HepG2 (cell line): ENCODE measurements around the gene ASXL1. TPM values are rescaled to one million over a fixed set of nuclear protein-coding genes. Genes with fewer than 3 reads are reported as not detected.

Source experiments
- FOXA1 ChIP-seq, 2 experiments: fragments of 450-650 bp in 1 of 2; sonication (generic) in 1 of 2; formaldehyde crosslinking in 1 of 2; IDR thresholded peaks; 2 replicates each; pipeline versions ENCODE4 v1.4.0 to v1.6.1; 2016 to 2020; ENCODE audit warnings: missing genetic modification reagents in 1 of 2
- FOXP4 ChIP-seq: sonication (generic); formaldehyde crosslinking; IDR thresholded peaks from 2 replicates; pipeline ENCODE4 v1.4.0; 2020; ENCODE audit warnings: missing genetic modification reagents
- HNF1A ChIP-seq, 2 experiments: sonication (generic) in 1 of 2; formaldehyde crosslinking in 1 of 2; IDR thresholded peaks; 2 replicates each; pipeline versions ENCODE4 v1.4.0 to v1.6.1; 2016 to 2020; ENCODE audit warnings: borderline replicate concordance in 1 of 2, low read depth in 1 of 2, mild to moderate bottlenecking in 1 of 2, missing genetic modification reagents in 1 of 2
- HNF4A ChIP-seq: sonication (generic); formaldehyde crosslinking; IDR thresholded peaks from 2 replicates; pipeline ENCODE4 v1.4.0; 2020; ENCODE audit warnings: missing genetic modification reagents
- LCORL ChIP-seq, 2 experiments: fragments of 450-650 bp in 1 of 2; sonication (generic) in 1 of 2; formaldehyde crosslinking in 1 of 2; IDR thresholded peaks; 2 replicates each; pipeline versions ENCODE4 v1.5.0 to v1.6.1; 2017 to 2020; ENCODE audit warnings: antibody characterized with exemption in 1 of 2, missing genetic modification reagents in 1 of 2
- MEF2D ChIP-seq: sonication (generic); formaldehyde crosslinking; IDR thresholded peaks from 2 replicates; pipeline ENCODE4 v1.5.1; 2020; ENCODE audit warnings: mild to moderate bottlenecking, missing genetic modification reagents
- PRDM10 ChIP-seq: sonication (generic); formaldehyde crosslinking; IDR thresholded peaks from 2 replicates; pipeline ENCODE4 v1.4.0; 2020; ENCODE audit warnings: low read depth, missing genetic modification reagents
- RXRA ChIP-seq: sonication (generic); formaldehyde crosslinking; IDR thresholded peaks from 2 replicates; pipeline ENCODE4 v1.5.1; 2020; ENCODE audit warnings: missing genetic modification reagents
- STAT5B ChIP-seq: sonication (generic); formaldehyde crosslinking; IDR thresholded peaks from 2 replicates; pipeline ENCODE4 v1.4.0; 2020; ENCODE audit warnings: missing genetic modification reagents
- ZBTB44 ChIP-seq: sonication (generic); formaldehyde crosslinking; IDR thresholded peaks from 2 replicates; pipeline ENCODE4 v1.4.0; 2020; ENCODE audit warnings: missing genetic modification reagents
- ZFP36L1 ChIP-seq: sonication (generic); formaldehyde crosslinking; IDR thresholded peaks from 2 replicates; pipeline ENCODE4 v1.8.0; 2022; ENCODE audit warnings: mild to moderate bottlenecking, missing genetic modification reagents, moderate library complexity
- ZNF737 ChIP-seq: sonication (generic); formaldehyde crosslinking; IDR thresholded peaks from 2 replicates; pipeline ENCODE4 v1.5.0; 2020; ENCODE audit warnings: missing genetic modification reagents, mild to moderate bottlenecking, borderline replicate concordance
- ZNF784 ChIP-seq: sonication (generic); formaldehyde crosslinking; IDR thresholded peaks from 2 replicates; pipeline ENCODE4 v1.5.1; 2020; ENCODE audit warnings: missing genetic modification reagents, mild to moderate bottlenecking, borderline replicate concordance
- ZSCAN30 ChIP-seq: sonication (generic); formaldehyde crosslinking; IDR thresholded peaks from 2 replicates; pipeline ENCODE4 v1.5.0; 2020; ENCODE audit warnings: mild to moderate bottlenecking, missing genetic modification reagents
- polyA plus RNA-seq, 8 experiments: library from polyadenylated mRNA; depleted of rRNA in 3 of 8; stranded (reverse) in 7 of 8; unstranded in 1 of 8; fragments of >200 nt; fragmentation: Illumina TruSeq in 4 of 8; extraction: Trizol in 4 of 8; gene quantifications; 2 replicates each; pipeline versions ENCODE4 v1.2.1 to v1.2.3, GENCODE V29; 2011 to 2016; ENCODE audit warnings: low read depth in 4 of 8, missing spikeins in 1 of 8, mixed read lengths in 1 of 8; ENCODE audit not compliant: insufficient read depth in 1 of 8
- total RNA-seq, 5 experiments: library from RNA; depleted of rRNA; stranded (reverse); fragments of >200 nt; fragmentation: Illumina TruSeq; extraction: Trizol; gene quantifications; 2 replicates each; pipeline ENCODE4 v1.2.3, GENCODE V29; 2016; ENCODE audit warnings: low read depth in 1 of 5

Gene ASXL1
- total and polyA plus RNA-seq, 2 of the 13 experiments (the other 11 are each of a cell fraction or from before 2014, with no cell fraction given) = 62.1 to 74.8 TPM

- TF ChIP-seq FOXP4 (CRISPR knock-in tag) (peak; percentile 97), RXRA (CRISPR knock-in tag) (peak; percentile 44; the same call in 1 of the 2 replicates), HNF4A (CRISPR knock-in tag) (peak; percentile 48), ZNF737 (CRISPR knock-in tag) (no peak), FOXA1 (IDR thresholded peaks at IDR 0.05) (peak; percentile 99), FOXA1 (CRISPR knock-in tag; IDR thresholded peaks at IDR 0.05) (peak; percentile 88), PRDM10 (CRISPR knock-in tag) (peak; percentile 75), MEF2D (peak; percentile 71; the same call in 1 of the 2 replicates), STAT5B (CRISPR knock-in tag) (no peak), ZBTB44 (0 out of 2 replicates have a peak, but pooled peaks have one; percentile 22), ZNF784 (no peak), HNF1A (IDR thresholded peaks at IDR 0.05; ENCODE audit: low read depth) (no peak; the same call in 1 of the 2 replicates), HNF1A (CRISPR knock-in tag; IDR thresholded peaks at IDR 0.05; ENCODE audit: borderline replicate concordance) (no peak), ZFP36L1 (CRISPR knock-in tag) (no peak; the same call in 1 of the 2 replicates), ZSCAN30 (CRISPR knock-in tag) (no peak), LCORL (IDR thresholded peaks at IDR 0.05) (no peak; the same call in 1 of the 2 replicates), LCORL (CRISPR knock-in tag; IDR thresholded peaks at IDR 0.05) (peak; percentile 80)
These were observed 28.1 kb upstream of the ASXL1 start (continued) for GRCh38 chr20:32329817-32330554.
